ENCODE measurements around the gene GATA2. TPM values are rescaled to one million over a fixed set of nuclear protein-coding genes. Genes with fewer than 3 reads are reported as not detected.

The GATA2 gene
- polyA plus RNA-seq, 1 donor: 1.9 TPM

DNA sequence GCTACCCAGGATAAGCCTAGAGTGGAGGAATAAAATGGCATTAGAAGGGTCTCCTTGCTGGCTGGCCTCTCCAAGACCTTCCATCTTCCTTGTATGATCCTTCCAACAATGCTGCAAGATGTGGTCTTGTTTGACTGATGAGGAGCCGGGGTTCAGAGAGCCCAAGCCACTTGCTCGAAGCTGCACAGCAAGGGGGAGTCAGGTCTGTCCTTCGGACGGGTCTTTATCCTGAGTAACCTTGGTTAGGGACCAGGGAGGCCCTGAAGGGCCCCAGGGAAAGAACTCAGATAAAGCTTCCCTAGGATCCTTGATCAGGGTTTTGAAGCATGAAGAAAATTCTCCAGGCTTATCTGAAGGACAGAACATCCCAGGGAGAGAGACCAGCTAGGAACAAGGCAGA, 19.3 kb downstream of the GATA2 start:
- Histone ChIP-seq H3K4me3 (ENCODE audit: low read length) (no peak overlapping the region), H3K4me1 (ENCODE audit: control insufficient read depth, insufficient read depth, low read length) (no peaks in the 10 kb centered on the region), H3K36me3 (ENCODE audit: control insufficient read depth, insufficient read depth, low read length) (no peaks in the 10 kb centered on the region), H3K9me3 (ENCODE audit: control insufficient read depth, low read depth, low read length) (no peaks in the 10 kb centered on the region), H3K27me3 (ENCODE audit: control insufficient read depth, insufficient read depth, low read length) (peaks cover 75% of the 10 kb centered on the region), H3K27ac (ENCODE audit: low read length) (no peak overlapping the region)
- DNase-seq: no peak
- WGBS (ENCODE audit: insufficient coverage, low lambda C conversion rate): no CpG with 5 or more reads among the region's 4 CpGs

DNA sequence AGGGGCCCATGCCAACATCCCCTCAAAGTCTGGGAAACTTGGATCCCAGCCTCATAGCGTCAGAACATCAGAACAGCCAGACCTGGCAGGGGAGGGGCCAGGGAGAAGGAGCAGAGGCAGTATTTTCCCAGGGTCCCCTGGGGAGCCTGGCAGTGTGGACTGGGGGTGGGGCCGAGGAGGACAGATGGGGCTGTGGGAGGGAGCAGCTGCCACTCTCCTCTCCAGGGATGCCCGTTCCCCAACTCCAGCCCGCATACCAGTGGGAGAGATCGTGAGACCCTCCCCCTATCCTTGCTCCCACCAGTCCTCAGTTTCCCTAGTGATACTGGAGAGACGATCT, 19.9 kb downstream of the GATA2 start:
- Histone ChIP-seq H3K27me3 (ENCODE audit: control insufficient read depth, insufficient read depth, low read length) (peaks cover 73% of the 10 kb centered on the region), H3K9me3 (ENCODE audit: control insufficient read depth, low read depth, low read length) (no peaks in the 10 kb centered on the region), H3K36me3 (ENCODE audit: control insufficient read depth, insufficient read depth, low read length) (no peaks in the 10 kb centered on the region), H3K4me3 (ENCODE audit: low read length) (no peak overlapping the region), H3K27ac (ENCODE audit: low read length) (no peak overlapping the region), H3K4me1 (ENCODE audit: control insufficient read depth, insufficient read depth, low read length) (no peaks in the 10 kb centered on the region)
- no CpG with 5 or more reads among the region's 6 CpGs for WGBS (ENCODE audit: insufficient coverage, low lambda C conversion rate)
- DNase-seq: no peak

- Histone ChIP-seq H3K4me1 (ENCODE audit: control insufficient read depth, insufficient read depth, low read length) (no peaks in the 10 kb centered on the region), H3K27ac (ENCODE audit: low read length) (no peak overlapping the region), H3K9me3 (ENCODE audit: control insufficient read depth, low read depth, low read length) (no peaks in the 10 kb centered on the region), H3K4me3 (ENCODE audit: low read length) (no peak overlapping the region), H3K27me3 (ENCODE audit: control insufficient read depth, insufficient read depth, low read length) (peaks cover 73% of the 10 kb centered on the region), H3K36me3 (ENCODE audit: control insufficient read depth, insufficient read depth, low read length) (no peaks in the 10 kb centered on the region)
- DNase-seq: no peak
- no CpG with 5 or more reads among the region's 13 CpGs for WGBS (ENCODE audit: insufficient coverage, low lambda C conversion rate)
Measured at GRCh38 chr3:128472449-128473179, 20.4 kb downstream of the GATA2 start.

DNA sequence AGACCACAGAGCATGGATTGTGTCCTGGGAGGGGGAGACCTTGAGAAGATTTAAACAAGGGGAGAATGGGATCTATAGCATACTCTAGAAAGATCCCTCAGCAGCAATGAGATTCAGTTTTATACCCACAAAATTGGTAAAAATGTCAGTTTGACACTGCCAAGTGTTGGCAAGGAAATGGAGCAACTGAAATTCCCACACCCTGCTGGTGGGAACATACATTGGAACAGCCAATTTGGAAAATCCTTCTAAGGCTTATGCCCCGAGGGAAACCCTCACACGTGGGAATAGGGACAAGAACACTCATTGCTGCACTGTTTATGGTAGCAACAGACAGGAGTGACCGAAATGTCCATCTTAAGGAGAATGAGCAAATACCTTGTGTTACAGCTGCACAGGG, 21.3 kb downstream of the GATA2 start:
- Histone ChIP-seq H3K9me3 (ENCODE audit: control insufficient read depth, low read depth, low read length) (no peaks in the 10 kb centered on the region), H3K4me1 (ENCODE audit: control insufficient read depth, insufficient read depth, low read length) (no peaks in the 10 kb centered on the region), H3K4me3 (ENCODE audit: low read length) (no peak overlapping the region), H3K27me3 (ENCODE audit: control insufficient read depth, insufficient read depth, low read length) (peaks cover 64% of the 10 kb centered on the region), H3K36me3 (ENCODE audit: control insufficient read depth, insufficient read depth, low read length) (no peaks in the 10 kb centered on the region), H3K27ac (ENCODE audit: low read length) (no peak overlapping the region)
- no CpG with 5 or more reads among the region's 3 CpGs for WGBS (ENCODE audit: insufficient coverage, low lambda C conversion rate)
- DNase-seq: no peak

GRCh38 chr3:128471110-128471509, 21.9 kb downstream of the GATA2 start:
- no peak overlapping the region for H3K4me3 ChIP-seq (ENCODE audit: low read length)
- no peaks in the 10 kb centered on the region for H3K36me3 ChIP-seq (ENCODE audit: control insufficient read depth, insufficient read depth, low read length)
- peaks cover 60% of the 10 kb centered on the region for H3K27me3 ChIP-seq (ENCODE audit: control insufficient read depth, insufficient read depth, low read length)
- no peak for DNase-seq
- WGBS (ENCODE audit: insufficient coverage, low lambda C conversion rate): 70% methylated on average over 2 of the region's 2 CpGs
- H3K4me1 ChIP-seq (ENCODE audit: control insufficient read depth, insufficient read depth, low read length): no peaks in the 10 kb centered on the region
- H3K27ac ChIP-seq (ENCODE audit: low read length): no peak overlapping the region
- no peaks in the 10 kb centered on the region for H3K9me3 ChIP-seq (ENCODE audit: control insufficient read depth, low read depth, low read length)

GRCh38 chr3:128470134-128470899, 22.7 kb downstream of the GATA2 start:
- Histone ChIP-seq H3K4me3 (ENCODE audit: low read length) (no peak overlapping the region), H3K9me3 (ENCODE audit: control insufficient read depth, low read depth, low read length) (no peaks in the 10 kb centered on the region), H3K36me3 (ENCODE audit: control insufficient read depth, insufficient read depth, low read length) (no peaks in the 10 kb centered on the region), H3K27ac (ENCODE audit: low read length) (no peak overlapping the region), H3K4me1 (ENCODE audit: control insufficient read depth, insufficient read depth, low read length) (no peaks in the 10 kb centered on the region), H3K27me3 (ENCODE audit: control insufficient read depth, insufficient read depth, low read length) (peaks cover 60% of the 10 kb centered on the region)
- DNase-seq: no peak
- WGBS (ENCODE audit: insufficient coverage, low lambda C conversion rate): no CpG with 5 or more reads among the region's 13 CpGs

DNA sequence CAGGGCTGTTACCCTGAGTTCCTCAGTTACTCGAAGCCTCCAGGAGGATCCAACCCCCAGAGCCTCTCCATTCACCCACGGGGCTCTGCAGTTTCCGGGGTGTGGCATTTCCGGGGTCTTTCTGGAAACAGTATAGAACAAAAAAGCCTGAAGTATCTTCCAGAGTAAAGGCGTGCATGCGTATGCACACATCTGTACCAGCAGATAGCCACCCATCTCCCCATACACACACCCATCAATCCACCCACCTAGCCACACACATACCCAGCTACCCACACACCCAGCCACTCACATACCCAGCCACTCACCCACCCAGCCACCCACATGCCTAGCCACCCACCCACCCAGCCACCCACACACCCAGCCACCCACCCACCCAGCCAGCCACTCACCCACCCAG, 23.4 kb downstream of the GATA2 start:
- Histone ChIP-seq H3K27me3 (ENCODE audit: control insufficient read depth, insufficient read depth, low read length) (peaks cover 61% of the 10 kb centered on the region), H3K36me3 (ENCODE audit: control insufficient read depth, insufficient read depth, low read length) (no peaks in the 10 kb centered on the region), H3K27ac (ENCODE audit: low read length) (no peak overlapping the region), H3K4me3 (ENCODE audit: low read length) (no peak overlapping the region), H3K4me1 (ENCODE audit: control insufficient read depth, insufficient read depth, low read length) (no peaks in the 10 kb centered on the region), H3K9me3 (ENCODE audit: control insufficient read depth, low read depth, low read length) (no peaks in the 10 kb centered on the region)
- no peak for DNase-seq
- WGBS (ENCODE audit: insufficient coverage, low lambda C conversion rate): 100% methylated on average over 1 of the region's 6 CpGs

GRCh38 chr3:128468791-128469527, 24.0 kb downstream of the GATA2 start:
- no CpG with 5 or more reads among the region's 10 CpGs for WGBS (ENCODE audit: insufficient coverage, low lambda C conversion rate)
- DNase-seq: no peak
- no peaks in the 10 kb centered on the region for H3K36me3 ChIP-seq (ENCODE audit: control insufficient read depth, insufficient read depth, low read length)
- H3K27me3 ChIP-seq (ENCODE audit: control insufficient read depth, insufficient read depth, low read length): peaks cover 59% of the 10 kb centered on the region
- H3K4me3 ChIP-seq (ENCODE audit: low read length): no peak overlapping the region
- H3K9me3 ChIP-seq (ENCODE audit: control insufficient read depth, low read depth, low read length): no peaks in the 10 kb centered on the region
- H3K4me1 ChIP-seq (ENCODE audit: control insufficient read depth, insufficient read depth, low read length): no peaks in the 10 kb centered on the region
- no peak overlapping the region for H3K27ac ChIP-seq (ENCODE audit: low read length)

DNA sequence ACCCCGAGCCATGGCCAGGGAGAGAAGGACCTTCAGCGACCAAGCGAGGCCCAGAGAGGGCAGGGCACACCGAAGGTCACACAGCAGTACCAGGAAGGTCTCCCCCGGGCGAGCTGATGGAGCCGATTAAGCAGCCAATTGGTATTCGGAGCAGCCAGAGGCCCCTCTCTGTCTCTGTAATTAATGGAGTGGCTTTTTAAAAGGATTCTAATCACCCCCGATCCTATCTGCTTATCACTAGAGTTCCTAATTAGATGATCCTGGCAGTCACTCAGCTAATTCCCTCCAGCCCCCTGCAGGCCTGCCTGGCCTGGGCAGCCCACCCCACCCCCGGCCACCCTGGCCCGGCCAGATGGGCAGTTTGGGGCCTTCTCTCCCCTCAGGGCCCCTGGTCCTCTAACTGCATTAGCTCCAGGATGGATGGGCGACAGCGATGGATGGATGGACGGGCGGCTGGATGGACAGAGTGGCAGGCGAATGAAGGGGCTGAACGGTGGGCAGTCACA, 24.7 kb downstream of the GATA2 start:
- no CpG with 5 or more reads among the region's 17 CpGs for WGBS (ENCODE audit: insufficient coverage, low lambda C conversion rate)
- no peaks in the 10 kb centered on the region for H3K9me3 ChIP-seq (ENCODE audit: control insufficient read depth, low read depth, low read length)
- no peak overlapping the region for H3K4me3 ChIP-seq (ENCODE audit: low read length)
- DNase-seq: no peak
- H3K36me3 ChIP-seq (ENCODE audit: control insufficient read depth, insufficient read depth, low read length): no peaks in the 10 kb centered on the region
- peaks cover 57% of the 10 kb centered on the region for H3K27me3 ChIP-seq (ENCODE audit: control insufficient read depth, insufficient read depth, low read length)
- H3K4me1 ChIP-seq (ENCODE audit: control insufficient read depth, insufficient read depth, low read length): no peaks in the 10 kb centered on the region
- H3K27ac ChIP-seq (ENCODE audit: low read length): no peak overlapping the region

GRCh38 chr3:128466840-128467541, 26.0 kb downstream of the GATA2 start, which contains the start of gene DNAJB8:
TSS of gene DNAJB8 (minus strand) at chr3:128466890. CDS start at chr3:128463245, 3,645 bp downstream.
- Histone ChIP-seq H3K4me1 (ENCODE audit: control insufficient read depth, insufficient read depth, low read length) (no peaks in the 10 kb centered on the region), H3K9me3 (ENCODE audit: control insufficient read depth, low read depth, low read length) (no peaks in the 10 kb centered on the region), H3K27me3 (ENCODE audit: control insufficient read depth, insufficient read depth, low read length) (peaks cover 46% of the 10 kb centered on the region), H3K36me3 (ENCODE audit: control insufficient read depth, insufficient read depth, low read length) (no peaks in the 10 kb centered on the region), H3K27ac (ENCODE audit: low read length) (no peak within 1 kb of the TSS), H3K4me3 (ENCODE audit: low read length) (no peak within 1 kb of the TSS)
- DNase-seq: no peak
- 73% methylated on average over 3 of the region's 14 CpGs for WGBS (ENCODE audit: insufficient coverage, low lambda C conversion rate)

Data from large intestine (tissue), 3 donors.